Smooth muscle cell of bladder (primary cell): ENCODE results near the gene ARHGAP10. TPM values are rescaled to one million over a fixed set of nuclear protein-coding genes. Genes with fewer than 3 reads are reported as not detected.

ENCODE experiments used
- total RNA-seq: library from RNA; depleted of rRNA; stranded (reverse); fragments of >200 nt; gene quantifications from 2 replicates; pipeline ENCODE4 v1.2.3, GENCODE V29; 2014

ARHGAP10 gene, protein sequence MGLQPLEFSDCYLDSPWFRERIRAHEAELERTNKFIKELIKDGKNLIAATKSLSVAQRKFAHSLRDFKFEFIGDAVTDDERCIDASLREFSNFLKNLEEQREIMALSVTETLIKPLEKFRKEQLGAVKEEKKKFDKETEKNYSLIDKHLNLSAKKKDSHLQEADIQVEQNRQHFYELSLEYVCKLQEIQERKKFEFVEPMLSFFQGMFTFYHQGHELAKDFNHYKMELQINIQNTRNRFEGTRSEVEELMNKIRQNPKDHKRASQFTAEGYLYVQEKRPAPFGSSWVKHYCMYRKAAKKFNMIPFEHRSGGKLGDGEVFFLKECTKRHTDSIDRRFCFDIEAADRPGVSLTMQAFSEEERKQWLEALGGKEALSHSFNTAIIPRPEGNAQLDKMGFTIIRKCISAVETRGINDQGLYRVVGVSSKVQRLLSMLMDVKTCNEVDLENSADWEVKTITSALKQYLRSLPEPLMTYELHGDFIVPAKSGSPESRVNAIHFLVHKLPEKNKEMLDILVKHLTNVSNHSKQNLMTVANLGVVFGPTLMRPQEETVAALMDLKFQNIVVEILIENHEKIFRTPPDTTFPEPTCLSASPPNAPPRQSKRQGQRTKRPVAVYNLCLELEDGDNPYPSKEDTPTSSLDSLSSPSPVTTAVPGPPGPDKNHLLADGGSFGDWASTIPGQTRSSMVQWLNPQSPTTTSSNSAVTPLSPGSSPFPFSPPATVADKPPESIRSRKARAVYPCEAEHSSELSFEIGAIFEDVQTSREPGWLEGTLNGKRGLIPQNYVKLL
- 26.7 and 30.8 TPM in 2 replicates for total RNA-seq

GRCh38 chr4:147731580-147732517 lies at the start of gene ARHGAP10:
ARHGAP10 (plus strand) TSS chr4:147732088; CDS start chr4:147732302, 214 bp downstream.

GRCh38 chr4:147683717-147684700 lies 47.9 kb upstream of the ARHGAP10 start, which contains the start of gene PRMT9:
PRMT9 (minus strand) TSS chr4:147684163; CDS start chr4:147683987, 176 bp downstream.

Other genes starting within 250 kb of the ARHGAP10 start
- gene TMEM184C, start 114.7 kb upstream of the ARHGAP10 start, total RNA-seq = 29.7 and 42.0 TPM in 2 replicates
- gene PRMT9, start 47.9 kb upstream of the ARHGAP10 start, total RNA-seq = 10.3 and 11.4 TPM in 2 replicates